CD4-positive, alpha-beta T cell treated with Interleukin-15 for 1 hour (primary cell): Measurements from ENCODE around the gene RPS4Y1.

Source experiments
- DNase-seq: peaks from one replicate; pipeline ENCODE4 v3.0.0-alpha.2; 2020

Gene RPS4Y1

GRCh38 chrY:2885880-2886279 is 44.5 kb downstream of the RPS4Y1 start:
- DNase-seq: no peak

DNA sequence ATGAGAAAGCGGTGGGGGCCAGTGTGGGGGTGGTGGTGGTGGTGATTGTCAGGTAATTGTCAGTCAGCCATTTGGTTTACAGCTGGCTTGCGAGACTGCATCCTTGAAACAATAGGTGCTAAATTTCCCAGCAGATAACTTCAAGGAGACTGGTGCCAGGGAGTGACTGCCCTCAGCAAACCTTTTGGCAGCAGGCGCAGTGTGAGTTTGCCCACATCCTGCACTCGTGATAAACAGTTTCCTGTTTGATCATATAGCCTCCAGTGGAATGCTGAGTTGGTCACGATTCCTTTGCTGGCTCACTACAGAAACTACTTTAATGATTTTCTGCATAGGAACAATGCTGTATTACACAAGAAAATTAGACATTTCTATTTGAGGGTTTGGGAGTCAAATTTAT is 46.0 kb downstream of the RPS4Y1 start:
- DNase-seq: no peak

DNA sequence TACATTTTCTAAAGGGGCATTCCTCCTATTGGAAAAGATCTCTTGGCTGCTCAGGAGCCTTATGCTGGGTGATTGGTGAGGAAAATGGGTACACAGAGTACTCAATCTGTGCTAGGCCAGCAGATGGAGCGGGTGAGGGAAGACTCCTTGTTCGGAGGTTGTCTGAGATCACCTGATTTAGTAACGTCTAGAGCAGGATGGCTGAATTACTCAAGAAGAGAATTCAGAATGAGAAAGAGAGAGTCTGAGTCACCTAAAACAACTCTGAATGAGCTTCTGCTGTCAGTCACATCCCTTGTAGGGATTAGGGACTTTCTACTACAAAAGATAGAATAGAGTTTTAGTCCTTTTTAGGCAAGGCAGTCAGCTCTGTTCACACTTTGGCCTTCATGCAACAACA is 46.6 kb downstream of the RPS4Y1 start:
- no peak for DNase-seq

DNA sequence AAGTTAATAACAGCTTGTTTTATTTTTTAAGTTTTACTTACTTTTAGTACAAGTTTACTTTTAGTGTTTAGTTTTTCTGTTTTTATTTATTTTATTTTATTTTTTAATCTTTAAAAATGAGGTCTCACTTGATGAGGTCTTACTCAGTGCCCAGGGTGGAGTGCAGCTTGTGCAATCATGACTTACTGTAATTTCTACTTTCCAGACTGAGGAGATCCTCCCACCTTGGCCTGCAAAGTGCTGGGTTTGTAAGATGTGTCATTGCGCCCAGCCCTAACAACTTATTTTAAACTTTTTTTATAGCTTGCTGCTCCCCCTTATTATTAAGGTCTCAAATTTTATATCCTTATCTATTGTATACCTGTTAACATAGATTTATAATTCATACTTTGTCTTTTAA is 52.1 kb downstream of the RPS4Y1 start:
- no peak for DNase-seq

DNA sequence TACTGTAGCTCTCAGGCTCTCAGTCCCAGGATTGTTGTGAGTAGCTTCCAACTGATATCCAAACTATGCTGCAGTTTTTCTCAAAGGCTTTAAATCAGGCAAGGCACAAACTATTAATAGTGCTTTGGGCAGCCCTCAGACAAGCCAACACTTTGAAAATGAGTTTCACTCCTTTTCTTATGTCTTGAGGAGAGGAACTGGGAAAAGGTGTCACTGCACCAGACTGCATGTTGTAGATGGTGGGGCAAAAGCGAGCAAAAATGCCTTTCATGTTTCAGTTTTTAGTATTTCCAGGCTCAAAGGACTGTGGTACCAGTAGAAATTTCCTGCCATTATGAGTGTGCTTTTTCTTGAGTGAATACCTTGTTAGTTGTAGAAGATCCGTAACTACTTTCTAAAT is 54.6 kb downstream of the RPS4Y1 start:
- no peak for DNase-seq

DNA sequence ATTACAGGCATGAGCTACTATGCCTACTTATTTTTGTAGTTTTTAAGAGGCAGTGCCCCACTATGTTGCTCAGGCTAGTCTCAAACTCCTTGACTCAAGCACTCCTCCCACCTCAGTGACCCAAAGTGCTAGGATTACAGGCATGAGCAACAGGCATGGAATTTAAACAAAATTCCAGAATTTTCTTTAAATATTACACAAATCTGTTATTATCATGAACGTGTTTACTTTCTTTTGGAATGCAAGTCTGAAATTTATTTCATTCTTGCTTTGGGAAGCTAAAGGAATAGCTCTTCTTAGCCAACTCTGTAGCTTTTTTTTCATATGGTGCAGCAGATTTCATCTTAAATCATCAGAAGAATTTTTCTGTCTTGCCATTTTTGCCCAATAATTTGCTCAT is 66.0 kb downstream of the RPS4Y1 start:
- no peak for DNase-seq

DNA sequence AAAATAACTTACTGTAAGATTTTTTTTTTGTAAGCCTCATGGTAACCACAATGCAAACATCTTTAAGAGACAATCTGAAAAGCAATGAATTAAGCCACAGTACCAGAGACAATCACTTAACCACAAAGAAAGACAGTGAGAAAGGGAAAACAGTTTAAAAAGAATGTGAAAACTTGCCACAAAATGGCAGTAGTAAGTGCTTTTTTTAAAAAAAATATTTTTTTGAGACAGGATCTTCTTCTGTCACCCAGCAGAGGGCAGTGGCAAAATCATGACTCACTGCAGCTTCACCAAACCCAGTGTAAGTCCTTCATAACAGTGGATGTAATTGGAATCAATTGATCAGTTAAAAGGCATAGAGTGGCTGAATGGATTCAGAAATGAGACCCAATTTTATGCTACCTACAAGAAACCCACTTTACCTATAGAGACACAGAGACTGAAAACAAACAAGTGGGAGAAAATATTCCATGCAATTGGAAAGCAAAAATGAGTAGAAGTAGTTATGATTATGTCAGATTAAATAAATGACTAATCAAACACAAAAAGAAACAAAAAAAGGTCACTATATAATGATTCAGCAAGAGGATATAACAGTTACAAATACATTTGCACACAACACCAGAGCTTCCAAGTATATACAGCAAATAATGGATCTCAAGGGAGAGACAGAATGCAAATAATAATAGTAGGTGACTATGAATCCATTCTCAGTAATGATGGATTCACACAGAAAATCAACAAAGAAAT is 71.8 kb downstream of the RPS4Y1 start:
- no peak for DNase-seq
